Activated naive CD4-positive, alpha-beta T cell treated with anti-CD3 and anti-CD28 coated beads, Interleukin-2, amount 10 ng/mL, durations not matched to agents 7 days and 5 days (primary cell): ENCODE measurements around the gene ABLIM1.

Source experiments
- CTCF ChIA-PET: fragments of 350-600 bp; sonication (Branson Sonifier 250); formaldehyde crosslinking; loops from one replicate; lab custom pipeline; 2021; ENCODE audit warnings: antibody characterized with exemption; lab: Charles Lee
- DNase-seq: peaks from one replicate; pipeline ENCODE4 v3.0.0-alpha.2; 2020
- H3K27ac Mint-ChIP-seq: one replicate; pipeline ENCODE4 v1.8.0; 2021; ENCODE audit warnings: mild to moderate bottlenecking, moderate library complexity, mixed read lengths
- H3K27me3 Mint-ChIP-seq: one replicate; pipeline ENCODE4 v1.8.0; 2021; ENCODE audit warnings: mild to moderate bottlenecking, mixed read lengths
- H3K36me3 Mint-ChIP-seq: one replicate; pipeline ENCODE4 v1.8.0; 2021; ENCODE audit warnings: mixed read lengths
- H3K4me1 Mint-ChIP-seq: one replicate; pipeline ENCODE4 v1.8.0; 2021; ENCODE audit warnings: mixed read lengths
- H3K4me3 Mint-ChIP-seq: one replicate; pipeline ENCODE4 v1.8.0; 2021; ENCODE audit warnings: mild to moderate bottlenecking, moderate library complexity, mixed read lengths
- H3K9me3 Mint-ChIP-seq: one replicate; pipeline ENCODE4 v1.8.0; 2021; ENCODE audit warnings: mixed read lengths

ABLIM1 gene

GRCh38 chr10:114521255-114521654 lies 136.8 kb downstream of the ABLIM1 start:
- peaks cover 92% of the 10 kb centered on the region for H3K4me1 Mint-ChIP-seq
- H3K4me3 Mint-ChIP-seq = no peak overlapping the region
- no peak overlapping the region for H3K27ac Mint-ChIP-seq
- CTCF ChIA-PET = interaction anchor here (0.9 to 15.9 kb wide), 5 partner anchors 11 to 50 kb away, joined by 5 to 184 read pairs (median 10); no protein-coding TSS in a partner anchor
- H3K9me3 Mint-ChIP-seq = no peaks in the 10 kb centered on the region
- DNase-seq = no peak
- no peaks in the 10 kb centered on the region for H3K27me3 Mint-ChIP-seq
- peaks cover 57% of the 10 kb centered on the region for H3K36me3 Mint-ChIP-seq

GRCh38 chr10:114520453-114520852 lies 137.6 kb downstream of the ABLIM1 start:
- H3K4me3 Mint-ChIP-seq = peak overlapping the region; percentile 21
- H3K27me3 Mint-ChIP-seq = no peaks in the 10 kb centered on the region
- DNase-seq = no peak
- peaks cover 97% of the 10 kb centered on the region for H3K4me1 Mint-ChIP-seq
- peak overlapping the region; percentile 38 for H3K27ac Mint-ChIP-seq
- H3K9me3 Mint-ChIP-seq = no peaks in the 10 kb centered on the region
- CTCF ChIA-PET = interaction anchor here (0.9 to 15.9 kb wide), 6 partner anchors 16 to 49 kb away, joined by 3 to 184 read pairs (median 5); no protein-coding TSS in a partner anchor
- peaks cover 63% of the 10 kb centered on the region for H3K36me3 Mint-ChIP-seq

GRCh38 chr10:114519756-114520293 lies 138.2 kb downstream of the ABLIM1 start:
- Mint-ChIP-seq H3K4me1 (peaks cover 99% of the 10 kb centered on the region), H3K36me3 (peaks cover 64% of the 10 kb centered on the region), H3K9me3 (no peaks in the 10 kb centered on the region), H3K27me3 (no peaks in the 10 kb centered on the region), H3K4me3 (no peak overlapping the region), H3K27ac (peak overlapping the region; percentile 38)
- no peak for DNase-seq
- CTCF ChIA-PET = interaction anchor here (1.2 to 15.9 kb wide), 5 partner anchors 15 to 48 kb away, joined by 3 to 184 read pairs (median 5); no protein-coding TSS in a partner anchor

- DNase-seq = no peak
- no peaks in the 10 kb centered on the region for H3K27me3 Mint-ChIP-seq
- H3K36me3 Mint-ChIP-seq = peaks cover 62% of the 10 kb centered on the region
- peak overlapping the region; percentile 43 for H3K27ac Mint-ChIP-seq
- CTCF ChIA-PET = interaction anchor here (1.0 to 15.9 kb wide), 10 partner anchors 8 to 215 kb away, joined by 3 to 184 read pairs (median 4); no protein-coding TSS in a partner anchor
- no peak overlapping the region for H3K4me3 Mint-ChIP-seq
- peaks cover 99% of the 10 kb centered on the region for H3K4me1 Mint-ChIP-seq
- no peaks in the 10 kb centered on the region for H3K9me3 Mint-ChIP-seq
Measured at GRCh38 chr10:114519306-114519669, 138.8 kb downstream of the ABLIM1 start.

- CTCF ChIA-PET = interaction anchor here (0.9 to 15.9 kb wide), 9 partner anchors 8 to 214 kb away, joined by 3 to 184 read pairs (median 4); no protein-coding TSS in a partner anchor
- Mint-ChIP-seq H3K36me3 (peaks cover 57% of the 10 kb centered on the region), H3K4me3 (no peak overlapping the region), H3K27me3 (no peaks in the 10 kb centered on the region), H3K27ac (peak overlapping the region; percentile 43), H3K4me1 (peaks cover 99% of the 10 kb centered on the region), H3K9me3 (no peaks in the 10 kb centered on the region)
- DNase-seq = no peak
Measured at GRCh38 chr10:114518401-114519305, 139.4 kb downstream of the ABLIM1 start.

- CTCF ChIA-PET = interaction anchor here (0.6 to 15.9 kb wide), 10 partner anchors 8 to 46 kb away, joined by 3 to 184 read pairs (median 6); no protein-coding TSS in a partner anchor
- no peaks in the 10 kb centered on the region for H3K9me3 Mint-ChIP-seq
- peaks cover 63% of the 10 kb centered on the region for H3K36me3 Mint-ChIP-seq
- no peak for DNase-seq
- H3K4me1 Mint-ChIP-seq = peaks cover 99% of the 10 kb centered on the region
- no peak overlapping the region for H3K4me3 Mint-ChIP-seq
- H3K27ac Mint-ChIP-seq = peak overlapping the region; percentile 84
- no peaks in the 10 kb centered on the region for H3K27me3 Mint-ChIP-seq
Measured at GRCh38 chr10:114517368-114518250, 140.5 kb downstream of the ABLIM1 start.

GRCh38 chr10:114516356-114516755 lies 141.7 kb downstream of the ABLIM1 start:
- Mint-ChIP-seq H3K36me3 (peaks cover 69% of the 10 kb centered on the region), H3K27me3 (no peaks in the 10 kb centered on the region), H3K27ac (peak overlapping the region; percentile 21), H3K9me3 (no peaks in the 10 kb centered on the region), H3K4me3 (no peak overlapping the region), H3K4me1 (peaks cover 99% of the 10 kb centered on the region)
- CTCF ChIA-PET = interaction anchor here (0.6 to 15.9 kb wide), 7 partner anchors 9 to 45 kb away, joined by 3 to 184 read pairs (median 7); no protein-coding TSS in a partner anchor
- DNase-seq = no peak

- H3K9me3 Mint-ChIP-seq = no peaks in the 10 kb centered on the region
- CTCF ChIA-PET = interaction anchor here (0.8 to 15.9 kb wide), 12 partner anchors 10 to 306 kb away, joined by 3 to 184 read pairs (median 5); partner anchors contain the start of gene FHIP2A
- peak overlapping the region; percentile 64 for H3K27ac Mint-ChIP-seq
- H3K36me3 Mint-ChIP-seq = peaks cover 68% of the 10 kb centered on the region
- no peaks in the 10 kb centered on the region for H3K27me3 Mint-ChIP-seq
- peaks cover 96% of the 10 kb centered on the region for H3K4me1 Mint-ChIP-seq
- H3K4me3 Mint-ChIP-seq = no peak overlapping the region
- DNase-seq = no peak
Measured at GRCh38 chr10:114515298-114515914, 142.7 kb downstream of the ABLIM1 start.

- Mint-ChIP-seq H3K27me3 (no peaks in the 10 kb centered on the region), H3K4me1 (peaks cover 92% of the 10 kb centered on the region), H3K4me3 (peak overlapping the region; percentile 59), H3K9me3 (peaks cover 6% of the 10 kb centered on the region), H3K36me3 (peaks cover 65% of the 10 kb centered on the region), H3K27ac (peak overlapping the region; percentile 90)
- no peak for DNase-seq
- CTCF ChIA-PET = interaction anchor here (0.7 to 15.9 kb wide), 5 partner anchors 12 to 32 kb away, joined by 3 to 184 read pairs (median 17); no protein-coding TSS in a partner anchor
Measured at GRCh38 chr10:114513381-114513792, 144.7 kb downstream of the ABLIM1 start.

GRCh38 chr10:114511881-114512280 lies 146.2 kb downstream of the ABLIM1 start:
- Mint-ChIP-seq H3K27ac (peak overlapping the region; percentile 1), H3K9me3 (peaks cover 6% of the 10 kb centered on the region), H3K27me3 (no peaks in the 10 kb centered on the region), H3K4me1 (peaks cover 86% of the 10 kb centered on the region), H3K36me3 (peaks cover 58% of the 10 kb centered on the region), H3K4me3 (no peak overlapping the region)
- DNase-seq = no peak
- CTCF ChIA-PET = no interaction called here

- Mint-ChIP-seq H3K4me3 (no peak overlapping the region), H3K36me3 (peaks cover 64% of the 10 kb centered on the region), H3K4me1 (peaks cover 79% of the 10 kb centered on the region), H3K9me3 (peaks cover 6% of the 10 kb centered on the region), H3K27me3 (no peaks in the 10 kb centered on the region), H3K27ac (no peak overlapping the region)
- no peak for DNase-seq
- CTCF ChIA-PET = no interaction called here
Measured at GRCh38 chr10:114508376-114508775, 149.7 kb downstream of the ABLIM1 start.

- Mint-ChIP-seq H3K27ac (no peak overlapping the region), H3K4me3 (no peak overlapping the region), H3K36me3 (peaks cover 60% of the 10 kb centered on the region), H3K9me3 (peaks cover 6% of the 10 kb centered on the region), H3K27me3 (no peaks in the 10 kb centered on the region), H3K4me1 (peaks cover 77% of the 10 kb centered on the region)
- CTCF ChIA-PET = interaction anchor here (1.9 kb wide), 1 partner anchor 35 kb away, joined by 4 read pairs; no protein-coding TSS in a partner anchor
- no peak for DNase-seq
Measured at GRCh38 chr10:114507449-114507848, 150.6 kb downstream of the ABLIM1 start.

GRCh38 chr10:114506871-114507385 lies 151.1 kb downstream of the ABLIM1 start:
- Mint-ChIP-seq H3K36me3 (peaks cover 58% of the 10 kb centered on the region), H3K9me3 (peaks cover 8% of the 10 kb centered on the region), H3K4me1 (peaks cover 76% of the 10 kb centered on the region), H3K27ac (no peak overlapping the region), H3K27me3 (no peaks in the 10 kb centered on the region), H3K4me3 (no peak overlapping the region)
- CTCF ChIA-PET = interaction anchor here (1.9 kb wide), 1 partner anchor 35 kb away, joined by 4 read pairs; no protein-coding TSS in a partner anchor
- DNase-seq = no peak
